Activated naive CD4-positive, alpha-beta T cell (primary cell): Measurements from ENCODE around the gene UIMC1.
"Not testable (repeated sequence)": the region's sequence is repeated elsewhere in the genome, so short reads cannot be mapped to it uniquely, and the experiment has no call there.

Experiments used
- DNase-seq, 4 experiments: peaks; one replicate each; lab custom pipeline; 2025; lab: John Stamatoyannopoulos, UW

The UIMC1 gene

DNA sequence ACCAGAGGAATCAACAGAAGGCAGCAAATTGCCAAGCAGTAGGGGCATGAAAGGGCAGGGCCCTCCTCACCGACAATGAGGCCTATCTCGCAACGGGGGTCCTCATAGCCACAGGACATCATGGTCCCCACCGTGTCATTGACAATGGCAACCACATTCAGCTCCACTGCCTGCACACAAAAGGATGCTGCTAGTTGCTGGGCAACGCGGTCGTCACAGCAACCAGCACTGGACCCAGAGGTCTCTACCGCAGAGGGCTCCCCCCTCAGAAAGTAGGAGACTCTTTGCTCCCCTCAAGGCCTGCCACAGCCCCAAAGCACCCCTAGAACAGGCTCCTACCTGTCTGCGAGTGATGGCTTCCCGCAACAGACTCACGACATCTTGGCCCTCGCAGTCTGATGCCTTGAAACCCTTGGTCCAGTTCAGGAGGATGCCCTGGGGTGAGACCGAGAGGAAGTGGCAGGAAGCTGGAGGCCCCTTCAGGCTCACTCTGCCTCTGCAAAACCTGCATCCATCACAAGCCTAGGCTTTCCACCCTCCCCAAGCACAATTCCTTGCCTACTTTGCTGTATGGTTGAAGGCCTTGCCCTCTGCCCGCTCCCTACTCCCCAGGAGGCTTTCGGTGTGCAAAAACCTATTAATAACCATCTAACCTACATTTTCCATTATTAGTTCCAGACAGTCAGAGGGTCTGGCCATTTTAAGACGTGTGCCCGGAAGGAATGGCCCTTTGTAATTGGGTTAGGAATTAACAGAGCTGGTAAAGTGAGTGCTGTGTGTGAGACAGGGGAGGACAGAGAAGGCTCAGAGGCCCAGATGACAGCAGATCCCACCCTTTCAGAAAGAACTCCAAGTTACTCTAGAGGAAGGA is 122.6 kb downstream of the UIMC1 start:
- DNase-seq, result no peak

DNA sequence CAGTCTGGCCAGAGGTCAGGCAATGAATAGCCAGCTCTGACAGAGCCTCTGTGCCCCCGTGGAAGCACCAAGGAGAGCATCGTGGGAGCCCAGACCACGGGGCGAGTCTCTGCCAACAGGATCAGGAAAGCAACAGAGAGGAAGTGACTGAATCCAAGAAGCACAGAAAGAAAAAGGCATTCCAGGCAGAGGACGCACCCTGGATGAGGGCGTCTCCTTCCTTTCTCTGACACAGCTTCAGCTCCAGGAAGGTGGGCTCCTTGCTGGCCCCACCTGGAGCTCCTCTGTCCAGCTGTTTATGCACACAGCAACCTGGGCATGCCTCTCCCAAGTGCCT is 124.0 kb downstream of the UIMC1 start:
- no peak for DNase-seq

DNA sequence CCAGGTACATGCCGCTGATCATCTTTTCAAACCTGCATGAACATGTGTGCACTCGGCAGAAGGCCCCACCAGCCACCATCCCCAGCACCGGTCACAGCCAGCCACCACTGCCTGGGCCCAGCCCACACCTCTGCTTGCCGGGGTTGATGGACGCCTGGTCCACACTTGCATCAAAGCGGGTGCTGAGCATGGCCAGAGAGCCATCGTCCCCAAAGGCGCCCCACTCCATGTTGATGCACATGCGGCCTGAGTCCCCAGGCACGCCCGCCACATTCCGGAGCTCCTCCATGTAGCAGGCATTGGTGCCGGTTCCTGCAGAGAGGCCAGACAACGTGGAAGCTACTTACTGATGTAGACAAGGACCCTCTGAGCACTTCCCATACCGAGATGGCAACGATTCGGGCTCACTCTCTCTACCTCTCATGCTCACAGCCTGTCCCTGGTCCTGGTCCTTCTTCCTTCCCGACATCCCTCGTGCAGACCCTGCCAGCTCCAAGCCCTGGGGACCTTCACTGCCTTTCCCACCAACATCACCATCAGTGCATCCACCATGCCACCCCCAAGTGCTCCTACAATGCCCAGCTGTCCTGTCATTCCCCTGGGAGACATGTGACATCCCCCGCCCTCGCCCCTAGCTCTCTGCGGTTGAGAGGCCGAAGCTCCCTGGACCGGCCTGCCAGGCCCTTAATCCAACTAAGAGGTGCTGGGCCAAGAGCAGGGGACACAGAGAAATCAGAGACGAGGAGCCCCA is 124.6 kb downstream of the UIMC1 start:
- no peak for DNase-seq

DNA sequence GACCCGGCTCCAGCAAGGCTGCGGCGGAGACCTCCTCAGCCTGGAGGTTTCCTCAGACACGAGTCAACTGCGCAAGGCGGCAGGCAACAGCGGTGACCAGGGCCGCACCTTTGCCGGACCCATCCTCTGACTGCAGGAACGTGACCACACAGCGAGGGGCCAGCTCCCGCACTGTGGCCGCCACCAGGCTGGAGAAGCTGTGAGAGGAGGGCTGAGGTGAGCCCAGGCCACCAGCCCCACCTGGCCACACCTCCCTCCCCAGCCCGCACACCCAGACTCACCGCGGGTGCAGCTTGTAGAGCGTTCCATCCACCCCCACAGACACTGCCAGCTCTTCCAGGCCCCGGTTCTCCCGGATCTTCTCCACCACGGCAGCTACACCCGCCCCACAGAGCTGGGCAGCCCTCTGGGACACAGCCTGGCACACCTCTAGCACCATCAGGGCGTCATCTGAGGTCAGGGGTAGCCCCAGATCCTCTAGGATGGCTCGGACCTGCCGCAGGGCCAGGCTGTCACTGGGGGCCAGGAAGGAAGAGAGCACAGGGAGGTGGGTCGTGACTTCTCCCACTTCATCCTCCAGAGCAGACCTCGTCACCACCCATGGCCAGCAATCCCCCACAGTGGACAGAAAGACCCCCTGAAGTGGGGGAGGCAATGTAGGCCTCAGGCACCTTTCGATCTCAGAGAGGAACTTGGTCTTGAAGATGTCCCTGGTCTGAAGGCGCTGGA is 125.4 kb downstream of the UIMC1 start:
- no peak for DNase-seq

DNA sequence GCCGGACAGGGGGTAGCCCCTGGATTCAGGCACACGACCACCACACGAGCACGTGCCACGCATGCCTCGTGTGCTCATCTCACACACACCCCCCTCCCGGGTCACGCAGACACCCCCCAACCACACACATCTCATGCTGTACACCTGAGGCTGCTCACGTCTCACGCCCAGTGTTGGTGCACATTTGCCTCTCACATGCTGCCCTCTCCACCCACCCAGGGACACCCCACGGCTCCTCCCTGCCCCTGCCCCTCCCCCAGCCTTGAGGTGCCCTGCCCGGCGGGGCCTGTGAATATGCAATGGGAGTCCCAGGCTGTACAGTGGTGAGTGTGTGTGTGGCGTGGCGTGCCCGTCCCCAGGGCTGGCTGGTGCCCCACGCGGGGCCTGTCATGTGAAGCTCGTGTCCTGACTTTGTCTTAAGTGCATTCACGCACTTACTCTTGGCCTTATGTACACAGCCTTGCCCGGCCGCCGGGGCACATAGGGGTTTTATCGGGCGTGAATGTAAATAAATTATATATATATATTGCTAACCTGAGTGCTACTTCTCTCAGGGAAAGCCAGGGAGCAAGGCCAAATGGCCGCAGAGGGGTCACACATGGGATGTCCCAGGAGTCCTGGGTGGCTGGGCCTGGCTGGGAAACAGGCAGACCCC is 126.1 kb downstream of the UIMC1 start:
- DNase-seq, result no peak

DNA sequence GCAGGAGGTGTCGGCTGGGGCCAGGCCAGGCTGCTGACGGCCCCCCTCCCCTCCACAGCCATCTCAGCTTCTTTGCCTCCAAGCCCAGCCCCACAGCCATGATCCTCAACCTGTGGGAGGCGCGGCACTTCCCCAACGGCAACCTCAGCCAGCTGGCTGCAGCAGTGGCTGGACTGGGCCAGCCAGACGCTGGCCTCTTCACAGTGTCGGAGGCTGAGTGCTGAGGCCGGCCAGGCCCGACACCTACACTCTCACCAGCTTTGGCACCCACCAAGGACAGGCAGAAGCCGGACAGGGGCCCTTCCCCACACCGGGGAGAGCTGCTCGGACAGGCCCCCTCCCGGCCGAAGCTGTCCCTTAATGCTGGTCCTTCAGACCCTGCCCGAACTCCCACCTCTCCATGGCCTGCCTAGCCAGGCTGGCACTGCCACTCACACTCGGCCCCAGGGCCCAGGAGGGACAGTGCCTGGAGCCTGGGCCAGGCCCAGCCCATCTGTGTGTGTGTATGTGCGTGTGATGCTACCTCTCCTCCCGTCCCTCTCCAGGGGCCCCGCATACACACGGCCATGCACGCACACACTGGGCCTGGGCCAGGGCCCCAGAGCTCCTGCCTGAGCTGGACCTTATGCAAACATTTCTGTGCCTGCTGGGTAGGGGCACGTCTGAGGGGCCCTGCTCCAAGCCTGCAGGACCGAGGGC is 126.8 kb downstream of the UIMC1 start:
- DNase-seq, result no peak

DNA sequence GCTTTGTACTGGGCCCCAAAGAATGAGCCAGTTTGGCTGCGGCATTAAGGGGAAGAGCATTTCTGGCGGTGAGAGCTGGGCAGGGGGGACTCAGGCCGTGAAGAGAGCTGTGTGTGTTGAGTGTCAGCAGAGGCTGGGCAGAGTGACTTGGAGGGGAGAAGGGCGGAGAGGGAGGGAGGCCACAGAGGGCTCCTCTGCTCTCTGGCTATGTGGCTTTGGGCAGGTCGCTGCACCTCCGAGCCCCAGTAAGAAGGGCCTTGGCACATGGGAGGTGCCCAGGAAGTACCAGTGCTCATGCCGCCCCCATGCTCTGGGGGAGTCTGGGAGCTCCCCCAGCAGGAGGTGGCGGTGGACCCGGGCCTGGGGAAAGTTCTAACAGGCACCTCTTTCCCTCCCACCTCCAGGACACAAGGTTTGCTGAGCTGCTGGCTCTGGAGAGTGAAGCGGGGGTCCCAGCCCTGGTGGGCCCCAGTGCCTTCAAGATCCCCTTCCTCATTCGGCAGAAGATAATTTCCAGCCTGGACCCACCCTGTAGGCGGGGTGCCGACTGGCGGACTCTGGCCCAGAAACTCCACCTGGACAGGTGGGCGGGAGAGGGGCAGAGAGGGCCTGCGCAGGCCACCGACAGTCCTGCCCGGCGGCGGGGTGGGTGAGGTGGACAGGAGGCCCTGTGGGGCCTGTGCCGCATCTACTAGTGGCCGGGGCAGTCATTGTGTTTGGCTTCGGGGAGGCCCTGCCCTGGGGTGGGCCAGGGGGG is 127.5 kb downstream of the UIMC1 start:
- no peak for DNase-seq

DNA sequence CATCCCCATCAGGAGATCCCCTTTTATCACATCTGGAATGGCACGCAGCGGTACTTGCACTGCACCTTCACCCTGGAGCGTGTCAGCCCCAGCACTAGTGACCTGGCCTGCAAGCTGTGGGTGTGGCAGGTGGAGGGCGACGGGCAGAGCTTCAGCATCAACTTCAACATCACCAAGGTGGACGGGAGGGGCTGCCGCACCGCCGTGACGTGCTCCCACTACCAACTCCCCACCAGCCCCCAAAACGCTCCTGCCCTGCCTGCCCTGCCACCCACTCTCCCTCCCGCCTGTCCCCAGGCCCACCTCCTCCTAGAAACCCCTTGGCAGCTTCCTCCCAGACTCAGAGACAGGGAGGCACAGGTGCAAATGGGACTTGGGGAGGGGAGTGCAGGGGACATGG is 128.1 kb downstream of the UIMC1 start:
- no peak for DNase-seq

DNA sequence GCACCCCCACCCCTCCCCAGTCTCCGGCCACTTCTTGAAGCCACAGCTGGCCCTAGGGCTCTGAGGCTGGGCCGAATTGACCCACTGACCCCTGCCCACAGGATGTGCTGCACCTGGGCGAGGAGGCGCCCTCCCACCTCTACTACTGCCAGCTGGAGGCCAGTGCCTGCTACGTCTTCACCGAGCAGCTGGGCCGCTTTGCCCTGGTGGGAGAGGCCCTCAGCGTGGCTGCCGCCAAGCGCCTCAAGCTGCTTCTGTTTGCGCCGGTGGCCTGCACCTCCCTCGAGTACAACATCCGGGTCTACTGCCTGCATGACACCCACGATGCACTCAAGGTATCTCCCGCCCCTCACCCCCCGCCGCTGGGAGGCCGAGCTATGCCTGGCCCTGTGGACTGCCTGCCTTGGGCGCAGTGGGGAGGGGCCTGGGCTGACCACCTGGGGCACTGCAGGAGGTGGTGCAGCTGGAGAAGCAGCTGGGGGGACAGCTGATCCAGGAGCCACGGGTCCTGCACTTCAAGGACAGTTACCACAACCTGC is 128.7 kb downstream of the UIMC1 start:
- no peak for DNase-seq

DNA sequence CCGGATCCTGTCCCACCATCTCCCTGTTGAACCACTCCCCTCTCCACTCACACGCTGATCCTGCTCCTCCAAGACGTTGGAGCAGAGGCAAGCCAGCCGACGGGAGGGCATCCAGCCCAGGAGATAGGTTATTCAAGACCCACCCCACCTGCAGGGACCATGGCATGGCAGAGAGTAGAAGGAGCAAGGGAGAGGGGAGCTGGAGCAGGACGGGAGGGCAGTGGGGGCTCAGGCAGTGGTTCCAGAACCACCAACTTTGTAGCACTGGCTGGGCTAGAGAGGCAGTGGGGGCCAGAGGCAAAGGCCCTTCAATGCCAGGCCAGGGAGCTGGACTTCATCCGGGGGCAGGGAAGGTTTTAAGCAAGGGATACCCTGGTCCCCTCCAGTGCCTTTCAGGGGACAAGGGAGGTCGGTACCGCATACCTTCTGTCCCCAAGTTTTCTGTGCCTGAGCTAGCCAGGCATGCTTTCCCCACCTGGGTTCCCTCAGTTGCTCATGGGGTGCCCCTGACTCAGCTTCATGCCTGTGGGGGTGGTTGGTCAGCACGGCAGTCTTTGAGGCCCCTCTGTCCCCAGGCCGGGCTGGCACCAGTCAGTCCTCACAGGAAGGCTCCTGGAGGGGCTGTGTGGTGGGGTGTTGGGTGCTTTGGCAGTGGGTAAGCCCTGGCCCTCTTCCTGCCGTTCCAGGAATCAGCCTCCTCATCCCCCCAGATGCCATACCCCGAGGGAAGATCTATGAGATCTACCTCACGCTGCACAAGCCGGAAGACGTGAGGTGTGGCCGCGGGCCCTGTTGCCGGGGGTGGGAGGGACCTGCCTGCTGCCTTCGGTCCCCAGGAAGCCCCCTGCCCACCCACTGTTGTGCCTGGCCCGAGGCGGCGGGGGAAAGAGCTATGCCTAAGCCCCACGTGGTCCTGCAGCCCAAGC is 129.8 kb downstream of the UIMC1 start:
- no peak for DNase-seq

DNA sequence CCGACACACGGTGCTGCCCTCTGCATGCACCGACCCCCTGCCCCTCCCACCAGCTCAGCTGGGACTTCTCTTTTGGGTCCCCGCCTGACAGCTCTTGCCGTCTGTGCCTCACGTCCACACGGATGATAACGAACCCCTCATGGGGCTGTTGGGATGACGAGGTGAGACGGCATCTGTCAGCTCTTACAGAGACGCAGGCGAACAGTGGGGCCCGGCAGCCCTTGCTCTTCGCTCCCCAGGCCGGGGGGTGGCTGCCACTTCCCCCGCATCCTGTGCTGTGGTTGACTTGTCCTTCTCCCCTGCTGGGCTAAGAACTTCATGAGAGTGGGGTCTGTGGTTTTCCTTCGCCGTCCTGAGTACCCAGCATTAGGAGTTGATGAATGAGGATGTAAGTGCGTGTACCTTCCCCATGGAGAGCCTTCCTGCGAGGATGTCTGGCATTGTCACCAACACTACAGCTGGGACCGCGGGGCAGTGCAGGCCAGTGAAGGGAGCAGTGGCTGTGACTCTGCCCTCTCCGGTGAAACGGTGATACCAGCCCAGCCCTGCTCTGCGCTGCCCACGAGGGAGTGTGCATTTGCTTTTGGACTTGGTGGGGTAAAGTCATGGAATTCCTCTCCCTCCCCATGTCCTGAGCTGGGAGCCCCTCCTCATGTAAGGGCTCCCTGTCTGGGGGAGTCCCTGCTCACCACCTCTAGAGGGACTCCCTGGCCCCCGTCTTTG is 130.6 kb downstream of the UIMC1 start:
- DNase-seq, result no peak

DNA sequence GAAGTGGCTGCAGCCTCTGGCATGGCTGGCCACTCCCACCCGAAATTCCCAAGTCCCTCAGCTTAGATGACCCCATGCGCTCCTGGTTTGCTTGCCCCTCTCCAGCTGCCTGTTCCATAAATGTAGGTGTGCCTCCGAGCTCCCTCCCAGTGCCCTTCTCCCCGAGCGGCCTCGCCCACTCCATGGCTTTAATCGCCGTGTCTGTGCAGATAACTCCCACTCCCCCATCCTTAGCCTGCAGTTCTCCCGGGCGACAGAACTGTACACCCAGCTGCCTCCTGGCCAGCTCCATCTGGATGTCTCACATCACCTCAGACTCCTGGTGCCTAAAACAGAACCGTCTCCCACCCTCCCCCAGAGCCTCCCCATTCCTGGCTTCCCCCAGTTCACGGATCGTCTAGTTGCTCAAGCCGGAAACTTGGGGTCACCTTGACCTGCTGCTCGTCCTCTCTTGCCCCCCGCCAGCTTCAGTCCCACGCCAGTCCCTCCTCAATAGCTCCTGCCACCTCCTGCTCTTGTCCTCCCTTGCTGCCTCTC is 131.5 kb downstream of the UIMC1 start:
- no peak for DNase-seq

DNA sequence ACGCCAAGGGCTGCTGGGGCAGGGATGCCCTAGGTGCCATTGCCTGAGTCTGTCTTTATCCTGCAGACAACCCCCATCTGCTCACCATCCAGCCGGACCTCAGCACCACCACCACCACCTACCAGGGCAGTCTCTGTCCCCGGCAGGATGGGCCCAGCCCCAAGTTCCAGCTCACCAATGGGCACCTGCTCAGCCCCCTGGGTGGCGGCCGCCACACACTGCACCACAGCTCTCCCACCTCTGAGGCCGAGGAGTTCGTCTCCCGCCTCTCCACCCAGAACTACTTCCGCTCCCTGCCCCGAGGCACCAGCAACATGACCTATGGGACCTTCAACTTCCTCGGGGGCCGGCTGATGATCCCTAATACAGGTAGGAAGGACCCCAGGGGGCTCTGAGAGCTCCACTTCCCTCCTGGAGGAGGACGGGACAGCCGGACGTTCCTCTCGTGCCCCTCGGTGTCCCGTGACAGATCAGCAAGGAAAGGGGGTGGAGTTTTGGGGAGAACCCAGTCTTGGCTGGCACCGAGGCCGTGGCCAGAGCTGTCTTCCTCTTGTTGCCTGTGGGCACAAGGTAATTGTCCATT is 132.3 kb downstream of the UIMC1 start:
- no peak for DNase-seq

DNA sequence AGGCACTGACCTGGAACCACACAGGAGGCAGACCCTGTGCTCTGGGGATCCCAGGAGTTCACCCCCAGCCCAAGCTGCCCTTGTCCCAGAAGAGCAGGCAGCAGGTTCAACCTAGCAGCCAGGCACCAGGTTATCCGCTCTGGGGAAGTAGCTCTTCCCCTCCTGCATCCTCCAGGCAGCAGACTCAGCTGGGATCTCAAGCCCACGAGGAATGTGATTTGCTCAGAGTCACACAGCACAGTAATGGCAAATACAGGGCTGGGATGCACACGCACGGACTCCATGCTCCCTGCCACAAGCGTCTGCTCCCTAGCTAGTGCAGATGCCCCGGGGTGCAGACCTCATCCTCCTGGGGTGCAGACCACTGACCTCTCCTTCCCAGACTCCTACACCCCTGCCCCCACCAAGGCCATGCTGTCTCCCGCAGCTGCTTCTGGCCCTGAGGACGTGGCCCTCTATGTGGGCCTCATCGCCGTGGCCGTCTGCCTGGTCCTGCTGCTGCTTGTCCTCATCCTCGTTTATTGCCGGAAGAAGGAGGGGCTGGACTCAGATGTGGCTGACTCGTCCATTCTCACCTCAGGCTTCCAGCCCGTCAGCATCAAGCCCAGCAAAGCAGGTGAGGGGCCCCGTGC is 132.9 kb downstream of the UIMC1 start:
- DNase-seq, result no peak

DNA sequence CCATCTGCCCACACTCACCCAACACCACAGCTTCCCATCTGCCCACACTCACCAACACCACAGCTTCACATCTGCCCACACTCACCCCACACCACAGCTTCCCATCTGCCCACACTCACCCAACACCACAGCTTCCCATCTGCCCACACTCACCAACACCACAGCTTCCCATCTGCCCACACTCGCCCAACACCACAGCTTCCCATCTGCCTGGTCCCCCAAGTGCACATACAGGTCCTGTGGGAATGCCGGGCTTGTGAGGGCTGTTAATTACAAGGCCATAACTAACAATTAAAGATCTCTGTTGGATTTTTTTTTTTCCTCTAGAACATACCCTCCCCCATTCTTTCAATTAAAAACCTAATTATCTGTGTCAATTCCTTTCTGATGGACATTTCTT is 133.6 kb downstream of the UIMC1 start:
- DNase-seq, result not testable (repeated sequence)

DNA sequence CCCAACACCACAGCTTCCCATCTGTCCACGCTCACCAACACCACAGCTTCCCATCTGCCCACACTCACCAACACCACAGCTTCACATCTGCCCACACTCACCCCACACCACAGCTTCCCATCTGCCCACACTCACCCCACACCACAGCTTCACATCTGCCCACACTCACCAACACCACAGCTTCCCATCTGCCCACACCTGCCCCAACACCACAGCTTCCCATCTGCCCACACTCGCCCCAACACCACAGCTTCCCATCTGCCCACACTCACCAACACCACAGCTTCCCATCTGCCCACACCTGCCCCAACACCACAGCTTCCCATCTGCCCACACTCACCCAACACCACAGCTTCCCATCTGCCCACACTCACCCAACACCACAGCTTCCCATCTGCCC is 134.0 kb downstream of the UIMC1 start:
- DNase-seq, result not testable (repeated sequence)

DNA sequence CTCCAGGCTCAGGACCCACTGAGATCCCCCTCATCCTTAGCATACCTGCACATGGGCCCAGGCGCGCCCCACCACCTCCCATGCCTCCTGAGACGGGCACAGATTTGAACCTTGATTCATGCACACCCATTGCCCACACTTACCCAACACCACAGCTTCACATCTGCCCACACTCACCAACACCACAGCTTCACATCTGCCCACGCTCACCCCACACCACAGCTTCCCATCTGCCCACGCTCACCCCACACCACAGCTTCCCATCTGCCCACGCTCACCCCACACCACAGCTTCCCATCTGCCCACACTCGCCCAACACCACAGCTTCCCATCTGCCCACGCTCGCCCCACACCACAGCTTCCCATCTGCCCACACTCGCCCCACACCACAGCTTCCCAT is 135.9 kb downstream of the UIMC1 start:
- DNase-seq, result not testable (repeated sequence)

DNA sequence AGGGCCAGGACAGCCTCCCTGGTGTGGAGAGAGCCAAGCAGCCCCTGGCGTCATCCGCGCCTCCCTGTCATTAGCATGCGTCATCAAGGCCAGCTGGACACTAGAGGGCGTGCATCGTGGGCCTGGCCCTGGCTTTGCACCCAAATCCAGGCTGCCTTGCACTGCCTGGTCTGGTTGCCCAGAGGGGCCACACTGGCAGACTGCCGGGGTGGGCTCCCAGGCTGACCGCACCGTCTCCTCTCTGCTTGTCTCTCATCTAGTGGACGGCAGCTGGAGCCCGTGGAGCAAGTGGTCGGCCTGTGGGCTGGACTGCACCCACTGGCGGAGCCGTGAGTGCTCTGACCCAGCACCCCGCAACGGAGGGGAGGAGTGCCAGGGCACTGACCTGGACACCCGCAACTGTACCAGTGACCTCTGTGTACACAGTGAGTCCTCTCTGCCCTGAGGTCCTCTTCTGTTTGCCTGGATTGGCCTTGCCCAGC is 136.4 kb downstream of the UIMC1 start:
- no peak for DNase-seq
